Esophagus squamous epithelium (tissue), 5 donors: ENCODE data around the gene SPOCD1. TPM values are rescaled to one million over a fixed set of nuclear protein-coding genes. Genes with fewer than 3 reads are reported as not detected.

Experiments
- DNase-seq: peaks from one replicate; lab custom pipeline; 2025; lab: John Stamatoyannopoulos, UW
- H3K27ac ChIP-seq, 4 donors: fragments of 200-600 bp; sonication (generic); one replicate each; pipeline ENCODE4 v1.5.1; 2016 to 2019; ENCODE audit warnings: mild to moderate bottlenecking in 1 of 4
- H3K27me3 ChIP-seq, 4 donors: fragments of 200-600 bp; sonication (generic); 1 replicate in 3 of 4; 2 replicates in 1 of 4; pipeline versions ENCODE4 v1.5.1 to v1.6.0; 2017 to 2021; ENCODE audit warnings: antibody characterized with exemption in 1 of 4
- H3K36me3 ChIP-seq, 3 donors: fragments of 200-600 bp; sonication (generic); one replicate each; pipeline ENCODE4 v1.5.1; 2016 to 2019
- H3K4me1 ChIP-seq, 3 donors: fragments of 200-600 bp; sonication (generic); one replicate each; pipeline ENCODE4 v1.5.1; 2017 to 2019
- H3K4me3 ChIP-seq, 4 donors: fragments of 200-600 bp; sonication (generic); 1 replicate in 3 of 4; 2 replicates in 1 of 4; pipeline ENCODE4 v1.5.1; 2016 to 2019; ENCODE audit warnings: mild to moderate bottlenecking in 2 of 4, moderate library complexity in 1 of 4
- H3K9me3 ChIP-seq, 3 donors: fragments of 200-600 bp; sonication (generic); one replicate each; pipeline ENCODE4 v1.5.1; 2016 to 2019
- CTCF ChIP-seq, 6 experiments: fragments of 450-650 bp in 4 of 6; fragments of 200-600 bp in 2 of 6; sonication (generic) in 2 of 6; IDR thresholded peaks; one replicate each; pipeline ENCODE4 v1.5.1; 2016 to 2019; ENCODE audit warnings: antibody characterized with exemption in 6 of 6, mild to moderate bottlenecking in 4 of 6, moderate library complexity in 4 of 6
- POLR2A ChIP-seq, 4 donors: fragments of 450-650 bp; IDR thresholded peaks; one replicate each; pipeline ENCODE4 v1.6.1; 2017; ENCODE audit warnings: antibody characterized with exemption in 4 of 4, mild to moderate bottlenecking in 4 of 4, moderate library complexity in 3 of 4
- WGBS, 2 donors: methylation state at CpG; one replicate each; pipeline ENCODE4 v1.1.5; 2018; 5-methylcytosine and 5-hydroxymethylcytosine counted together
- intact Hi-C: fragments of 100-400 bp; cut with DNase I; formaldehyde crosslinking; loops from one replicate; pipeline ENCODE4 v1.15.0; 2022
- total RNA-seq, 4 donors: library from RNA; depleted of rRNA; stranded (reverse); fragments of >200 nt; gene quantifications; one replicate each; pipeline ENCODE4 v1.1.0, GENCODE V29; 2016
- donor health status: DM: yes; HTN: yes; CAD: no.

The SPOCD1 gene
- total RNA-seq, 4 donors from 2014 or later, result 0.18 to 0.40 (median 0.38) TPM; not detected in 1

GRCh38 chr1:31784356-31785019, 31.3 kb downstream of the SPOCD1 start:
- DNase-seq, result no peak
- intact Hi-C loops, result no loop called here
- Histone ChIP-seq H3K36me3 (no peaks in the 10 kb centered on the region), H3K9me3 (no peaks in the 10 kb centered on the region), H3K4me3 (no peak overlapping the region), H3K4me1 (peaks cover 8 to 37% (median 19%) of the 10 kb centered on the region in 3 donors), H3K27ac (no peak overlapping the region), H3K27me3 (peaks cover 0 to 8% (median 0%) of the 10 kb centered on the region in 4 donors)
- WGBS, 2 donors, result 72 to 77% methylated on average over 3 to 4 of the region's 4 CpGs
- TF ChIP-seq CTCF (IDR thresholded peaks at IDR 0.05) (no peak), POLR2A (IDR thresholded peaks at IDR 0.05) (no peak)

- 90% methylated on average over 2 of the region's 3 CpGs; no CpG with 5 or more reads in 1 of the 2 donors for WGBS, 2 donors
- Histone ChIP-seq H3K27me3 (peaks cover 0 to 10% (median 0%) of the 10 kb centered on the region in 4 donors), H3K36me3 (no peaks in the 10 kb centered on the region), H3K27ac (no peak overlapping the region), H3K4me3 (no peak overlapping the region), H3K4me1 (peaks cover 7 to 30% (median 16%) of the 10 kb centered on the region in 3 donors), H3K9me3 (no peaks in the 10 kb centered on the region)
- no peak for TF ChIP-seq POLR2A (IDR thresholded peaks at IDR 0.05)
- TF ChIP-seq CTCF (IDR thresholded peaks at IDR 0.05), result no peak
- intact Hi-C loops, result no loop called here
- no peak for DNase-seq
These were observed 32.0 kb downstream of the SPOCD1 start for GRCh38 chr1:31783846-31784245.

GRCh38 chr1:31782421-31783410, 33.1 kb downstream of the SPOCD1 start:
- TF ChIP-seq POLR2A (IDR thresholded peaks at IDR 0.05) (no peak), CTCF (IDR thresholded peaks at IDR 0.05) (no peak)
- no peaks in the 10 kb centered on the region for H3K36me3 ChIP-seq
- intact Hi-C loops, result no loop called here
- DNase-seq, result no peak
- 61 to 77% methylated on average over 6 to 8 of the region's 12 CpGs for WGBS, 2 donors
- H3K9me3 ChIP-seq, result no peaks in the 10 kb centered on the region
- H3K27me3 ChIP-seq, result peaks cover 0 to 20% (median 0%) of the 10 kb centered on the region in 4 donors
- no peak overlapping the region for H3K27ac ChIP-seq
- peaks cover 0 to 19% (median 9%) of the 10 kb centered on the region in 3 donors for H3K4me1 ChIP-seq
- H3K4me3 ChIP-seq, result no peak overlapping the region

GRCh38 chr1:31781756-31782371, 34.0 kb downstream of the SPOCD1 start:
- no peak for TF ChIP-seq POLR2A (IDR thresholded peaks at IDR 0.05)
- TF ChIP-seq CTCF (IDR thresholded peaks at IDR 0.05), result no peak
- H3K4me1 ChIP-seq, result peaks cover 0 to 19% (median 9%) of the 10 kb centered on the region in 3 donors
- H3K9me3 ChIP-seq, result no peaks in the 10 kb centered on the region
- H3K36me3 ChIP-seq, result no peaks in the 10 kb centered on the region
- H3K27ac ChIP-seq, result no peak overlapping the region
- whole genome bisulfite sequencing, 2 donors, result 36 to 51% methylated on average over 8 to 12 of the region's 18 CpGs
- H3K4me3 ChIP-seq, result no peak overlapping the region
- peaks cover 0 to 28% (median 0%) of the 10 kb centered on the region in 4 donors for H3K27me3 ChIP-seq
- intact Hi-C loops, result no loop called here
- DNase-seq, result no peak
